ENCODE measurements around the gene KIFAP3. TPM values are rescaled to one million over a fixed set of nuclear protein-coding genes. Genes with fewer than 3 reads are reported as not detected.

The KIFAP3 gene
- total RNA-seq, 1 experiment from 2014 or later = 20.0 TPM

GRCh38 chr1:169995993-169996392, 78.5 kb downstream of the KIFAP3 start:
- ATAC-seq (no peak), DNase-seq (ENCODE audit: low read depth, low spot score) (no peak)
- ChIA-PET CTCF (no interaction called here), POLR2A (no interaction called here)
- peaks cover 18% of the 10 kb centered on the region; the same call in 1 of the 2 replicates for H3K4me1 ChIP-seq (ENCODE audit: control insufficient read depth, insufficient read depth, low read length)
- no peaks in the 10 kb centered on the region for H3K27me3 ChIP-seq (ENCODE audit: control insufficient read depth, insufficient read depth, low read length)
- no peaks in the 10 kb centered on the region for H3K36me3 ChIP-seq (ENCODE audit: control insufficient read depth, insufficient read depth, low read length)
- peak overlapping the region; percentile 35; the same call in 1 of the 2 replicates for H3K27ac ChIP-seq (ENCODE audit: low read length)
- H3K4me3 ChIP-seq (ENCODE audit: low read depth in 2 of 2, low read length in 2 of 2) = no peak overlapping the region
- in situ Hi-C loops (cut with HindIII; ENCODE audit: low pct_unique_long_range_greater_than_20kb, low sequenced_read_pairs) = no loop called here
- H3K9me3 ChIP-seq (ENCODE audit: control insufficient read depth, insufficient read depth, low read depth, low read length) = no peaks in the 10 kb centered on the region
- intact Hi-C loops (cut with micrococcal nuclease; ENCODE audit: unreplicated experiment) = loop anchor here (5.0 kb wide), 1 partner anchor 64 kb away; no protein-coding TSS in a partner anchor
- BruUV-seq (replicated peaks) = no TSS peak
- no peak for TF ChIP-seq CTCF (IDR thresholded peaks at IDR 0.05)
- TF ChIP-seq POLR2AphosphoS5 (IDR thresholded peaks at IDR 0.05; ENCODE audit: low read depth, low read length) = no peak
- TF ChIP-seq TCF7L2 (IDR thresholded peaks at IDR 0.05; ENCODE audit: low read depth, low read length) = no peak
- no peak for TF ChIP-seq REST (IDR thresholded peaks at IDR 0.05; ENCODE audit: insufficient read depth in 1 of 2, low read depth in 2 of 2, low read length in 1 of 2)
- TF ChIP-seq SIN3A (IDR thresholded peaks at IDR 0.05; ENCODE audit: borderline replicate concordance, insufficient read depth, low read depth, low read length) = no peak

DNA sequence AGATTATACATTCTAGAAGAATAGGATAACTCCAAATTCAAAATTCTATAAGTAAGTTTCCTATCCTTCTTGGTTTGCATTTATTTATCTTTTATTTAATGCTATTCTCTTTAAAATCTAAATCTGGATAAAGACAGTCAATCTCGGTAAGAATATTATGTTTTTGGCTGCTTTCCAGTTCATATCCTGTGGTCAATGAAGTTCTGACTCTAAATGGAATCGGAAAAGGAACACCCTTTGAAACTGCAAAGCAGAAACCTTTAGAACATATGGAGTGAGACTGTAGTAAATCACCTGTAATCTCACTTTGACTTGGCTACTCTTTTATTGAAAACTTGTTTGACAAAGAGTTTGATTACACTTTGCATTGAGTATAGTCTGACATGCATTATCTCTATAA, 85.2 kb downstream of the KIFAP3 start:
- Histone ChIP-seq H3K27me3 (ENCODE audit: control insufficient read depth, insufficient read depth, low read length) (no peaks in the 10 kb centered on the region), H3K27ac (ENCODE audit: low read length) (no peak overlapping the region; the same call in 1 of the 2 replicates), H3K36me3 (ENCODE audit: control insufficient read depth, insufficient read depth, low read length) (no peaks in the 10 kb centered on the region), H3K4me3 (ENCODE audit: low read depth in 2 of 2, low read length in 2 of 2) (no peak overlapping the region), H3K9me3 (ENCODE audit: control insufficient read depth, insufficient read depth, low read depth, low read length) (no peaks in the 10 kb centered on the region), H3K4me1 (ENCODE audit: control insufficient read depth, insufficient read depth, low read length) (no peaks in the 10 kb centered on the region; the same call in 1 of the 2 replicates)
- ChIA-PET POLR2A (no interaction called here), CTCF (no interaction called here)
- DNase-seq (ENCODE audit: low read depth, low spot score) (no peak), ATAC-seq (no peak)
- no peak for TF ChIP-seq POLR2AphosphoS5 (IDR thresholded peaks at IDR 0.05; ENCODE audit: low read depth, low read length)
- TF ChIP-seq SIN3A (IDR thresholded peaks at IDR 0.05; ENCODE audit: borderline replicate concordance, insufficient read depth, low read depth, low read length) = no peak
- TF ChIP-seq TCF7L2 (IDR thresholded peaks at IDR 0.05; ENCODE audit: low read depth, low read length) = no peak
- TF ChIP-seq CTCF (IDR thresholded peaks at IDR 0.05) = no peak
- no peak for TF ChIP-seq REST (IDR thresholded peaks at IDR 0.05; ENCODE audit: insufficient read depth in 1 of 2, low read depth in 2 of 2, low read length in 1 of 2)
- in situ Hi-C loops (cut with HindIII; ENCODE audit: low pct_unique_long_range_greater_than_20kb, low sequenced_read_pairs) (no loop called here), intact Hi-C loops (cut with micrococcal nuclease; ENCODE audit: unreplicated experiment) (no loop called here)
- BruUV-seq (replicated peaks) = no TSS peak
